ENCODE measurements around the gene FDXACB1.

FDXACB1 gene

GRCh38 chr11:111837366-111837891 is 41.5 kb downstream of the FDXACB1 start:
- no peak overlapping the region for H3K4me3 ChIP-seq (ENCODE audit: low read length)

GRCh38 chr11:111836721-111837120 is 42.2 kb downstream of the FDXACB1 start:
- H3K4me1 ChIP-seq (ENCODE audit: control insufficient read depth, low read depth, low read length): peaks cover 16% of the 10 kb centered on the region
- H3K4me3 ChIP-seq (ENCODE audit: low read length): no peak overlapping the region
- H3K36me3 ChIP-seq (ENCODE audit: control insufficient read depth, low read depth, low read length): no peaks in the 10 kb centered on the region
- H3K9me3 ChIP-seq (ENCODE audit: control insufficient read depth, low read depth, low read length): no peaks in the 10 kb centered on the region
- no peak overlapping the region for H3K9ac ChIP-seq (ENCODE audit: low read length)
- no peaks in the 10 kb centered on the region for H3K27me3 ChIP-seq (ENCODE audit: control insufficient read depth, insufficient read depth, low read length)
- no peak overlapping the region for H3K27ac ChIP-seq (ENCODE audit: low read length)

More at GRCh38 chr11:111837366-111837891, 41.5 kb downstream of the FDXACB1 start:
- H3K27me3 ChIP-seq (ENCODE audit: control insufficient read depth, insufficient read depth, low read length): no peaks in the 10 kb centered on the region
- no peak overlapping the region for H3K27ac ChIP-seq (ENCODE audit: low read length)
- H3K9me3 ChIP-seq (ENCODE audit: control insufficient read depth, low read depth, low read length): no peaks in the 10 kb centered on the region
- H3K9ac ChIP-seq (ENCODE audit: low read length): no peak overlapping the region
- H3K36me3 ChIP-seq (ENCODE audit: control insufficient read depth, low read depth, low read length): no peaks in the 10 kb centered on the region
- H3K4me1 ChIP-seq (ENCODE audit: control insufficient read depth, low read depth, low read length): peaks cover 16% of the 10 kb centered on the region

GRCh38 chr11:111836162-111836561 is 42.8 kb downstream of the FDXACB1 start:
- peaks cover 13% of the 10 kb centered on the region for H3K4me1 ChIP-seq (ENCODE audit: control insufficient read depth, low read depth, low read length)
- H3K27ac ChIP-seq (ENCODE audit: low read length): no peak overlapping the region
- H3K27me3 ChIP-seq (ENCODE audit: control insufficient read depth, insufficient read depth, low read length): no peaks in the 10 kb centered on the region
- no peak overlapping the region for H3K9ac ChIP-seq (ENCODE audit: low read length)
- H3K36me3 ChIP-seq (ENCODE audit: control insufficient read depth, low read depth, low read length): no peaks in the 10 kb centered on the region
- no peaks in the 10 kb centered on the region for H3K9me3 ChIP-seq (ENCODE audit: control insufficient read depth, low read depth, low read length)
- no peak overlapping the region for H3K4me3 ChIP-seq (ENCODE audit: low read length)

- no peak overlapping the region for H3K4me3 ChIP-seq (ENCODE audit: low read length)
- H3K36me3 ChIP-seq (ENCODE audit: control insufficient read depth, low read depth, low read length): no peaks in the 10 kb centered on the region
- H3K9ac ChIP-seq (ENCODE audit: low read length): no peak overlapping the region
- no peaks in the 10 kb centered on the region for H3K9me3 ChIP-seq (ENCODE audit: control insufficient read depth, low read depth, low read length)
- no peaks in the 10 kb centered on the region for H3K27me3 ChIP-seq (ENCODE audit: control insufficient read depth, insufficient read depth, low read length)
- no peak overlapping the region for H3K27ac ChIP-seq (ENCODE audit: low read length)
- H3K4me1 ChIP-seq (ENCODE audit: control insufficient read depth, low read depth, low read length): peaks cover 9% of the 10 kb centered on the region
Measured at GRCh38 chr11:111835665-111836064, 43.3 kb downstream of the FDXACB1 start.

- Histone ChIP-seq H3K27me3 (ENCODE audit: control insufficient read depth, insufficient read depth, low read length) (no peaks in the 10 kb centered on the region), H3K4me1 (ENCODE audit: control insufficient read depth, low read depth, low read length) (no peaks in the 10 kb centered on the region), H3K27ac (ENCODE audit: low read length) (no peak overlapping the region), H3K9ac (ENCODE audit: low read length) (no peak overlapping the region), H3K36me3 (ENCODE audit: control insufficient read depth, low read depth, low read length) (no peaks in the 10 kb centered on the region), H3K4me3 (ENCODE audit: low read length) (no peak overlapping the region), H3K9me3 (ENCODE audit: control insufficient read depth, low read depth, low read length) (no peaks in the 10 kb centered on the region)
Measured at GRCh38 chr11:111834432-111835163, 44.4 kb downstream of the FDXACB1 start.

- H3K27ac ChIP-seq (ENCODE audit: low read length): no peak overlapping the region
- no peaks in the 10 kb centered on the region for H3K4me1 ChIP-seq (ENCODE audit: control insufficient read depth, low read depth, low read length)
- H3K9ac ChIP-seq (ENCODE audit: low read length): no peak overlapping the region
- H3K27me3 ChIP-seq (ENCODE audit: control insufficient read depth, insufficient read depth, low read length): no peaks in the 10 kb centered on the region
- no peaks in the 10 kb centered on the region for H3K36me3 ChIP-seq (ENCODE audit: control insufficient read depth, low read depth, low read length)
- H3K4me3 ChIP-seq (ENCODE audit: low read length): no peak overlapping the region
- H3K9me3 ChIP-seq (ENCODE audit: control insufficient read depth, low read depth, low read length): no peaks in the 10 kb centered on the region
Measured at GRCh38 chr11:111833524-111833923, 45.4 kb downstream of the FDXACB1 start.

GRCh38 chr11:111829185-111829968 is 49.6 kb downstream of the FDXACB1 start:
- no peak overlapping the region for H3K9ac ChIP-seq (ENCODE audit: low read length)
- no peak overlapping the region for H3K4me3 ChIP-seq (ENCODE audit: low read length)
- H3K36me3 ChIP-seq (ENCODE audit: control insufficient read depth, low read depth, low read length): no peaks in the 10 kb centered on the region
- no peak overlapping the region for H3K27ac ChIP-seq (ENCODE audit: low read length)
- no peaks in the 10 kb centered on the region for H3K27me3 ChIP-seq (ENCODE audit: control insufficient read depth, insufficient read depth, low read length)
- peaks cover 10% of the 10 kb centered on the region for H3K4me1 ChIP-seq (ENCODE audit: control insufficient read depth, low read depth, low read length)
- H3K9me3 ChIP-seq (ENCODE audit: control insufficient read depth, low read depth, low read length): no peaks in the 10 kb centered on the region

GRCh38 chr11:111826322-111826950 is 52.5 kb downstream of the FDXACB1 start:
- Histone ChIP-seq H3K9me3 (ENCODE audit: control insufficient read depth, low read depth, low read length) (no peaks in the 10 kb centered on the region), H3K9ac (ENCODE audit: low read length) (no peak overlapping the region), H3K4me1 (ENCODE audit: control insufficient read depth, low read depth, low read length) (peaks cover 26% of the 10 kb centered on the region), H3K36me3 (ENCODE audit: control insufficient read depth, low read depth, low read length) (no peaks in the 10 kb centered on the region), H3K4me3 (ENCODE audit: low read length) (no peak overlapping the region), H3K27me3 (ENCODE audit: control insufficient read depth, insufficient read depth, low read length) (no peaks in the 10 kb centered on the region), H3K27ac (ENCODE audit: low read length) (no peak overlapping the region)
